Measurements from ENCODE around the gene RGS18.

DNA sequence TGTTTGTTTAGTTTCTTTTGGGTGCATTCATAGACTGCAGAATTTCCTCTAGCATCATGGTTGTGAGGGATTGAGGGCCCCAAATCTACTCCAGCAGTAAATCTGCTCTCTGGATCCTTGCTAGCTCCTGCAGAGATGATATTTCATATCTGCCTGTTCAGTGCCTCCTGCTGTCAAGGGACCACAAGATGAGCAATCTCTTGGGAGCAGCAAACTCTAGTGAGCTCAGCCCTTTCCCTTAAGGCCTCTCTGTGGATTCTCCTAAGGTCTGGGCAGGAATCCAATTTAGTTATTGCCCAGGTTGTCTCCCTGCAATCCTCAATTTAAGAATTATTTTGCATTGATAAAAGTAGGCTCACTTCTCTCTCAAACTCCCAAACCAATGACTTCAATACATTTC lies 76.9 kb downstream of the RGS18 start:
- TF ChIP-seq, protein P1, sequence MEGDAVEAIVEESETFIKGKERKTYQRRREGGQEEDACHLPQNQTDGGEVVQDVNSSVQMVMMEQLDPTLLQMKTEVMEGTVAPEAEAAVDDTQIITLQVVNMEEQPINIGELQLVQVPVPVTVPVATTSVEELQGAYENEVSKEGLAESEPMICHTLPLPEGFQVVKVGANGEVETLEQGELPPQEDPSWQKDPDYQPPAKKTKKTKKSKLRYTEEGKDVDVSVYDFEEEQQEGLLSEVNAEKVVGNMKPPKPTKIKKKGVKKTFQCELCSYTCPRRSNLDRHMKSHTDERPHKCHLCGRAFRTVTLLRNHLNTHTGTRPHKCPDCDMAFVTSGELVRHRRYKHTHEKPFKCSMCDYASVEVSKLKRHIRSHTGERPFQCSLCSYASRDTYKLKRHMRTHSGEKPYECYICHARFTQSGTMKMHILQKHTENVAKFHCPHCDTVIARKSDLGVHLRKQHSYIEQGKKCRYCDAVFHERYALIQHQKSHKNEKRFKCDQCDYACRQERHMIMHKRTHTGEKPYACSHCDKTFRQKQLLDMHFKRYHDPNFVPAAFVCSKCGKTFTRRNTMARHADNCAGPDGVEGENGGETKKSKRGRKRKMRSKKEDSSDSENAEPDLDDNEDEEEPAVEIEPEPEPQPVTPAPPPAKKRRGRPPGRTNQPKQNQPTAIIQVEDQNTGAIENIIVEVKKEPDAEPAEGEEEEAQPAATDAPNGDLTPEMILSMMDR (conservative IDR thresholded peaks at IDR 0.05; ENCODE audit: low read length): no peak
- no peak for TF ChIP-seq EZH2phosphoT487 (IDR thresholded peaks at IDR 0.05; ENCODE audit: borderline replicate concordance)
